MM.1S (cell line): ENCODE data around the gene PIGQ.

Source experiments
- DNase-seq: peaks from one replicate; pipeline ENCODE4 v3.0.0-alpha.2; 2015
- H2AFZ ChIP-seq: fragments of 300-600 bp; sonication (generic); 2 replicates; pipeline ENCODE4 v1.6.0; 2016; ENCODE audit warnings: antibody characterized with exemption, low read length
- H3F3A ChIP-seq: fragments of 300-600 bp; sonication (generic); 2 replicates; pipeline ENCODE4 v1.6.1; 2016; ENCODE audit warnings: mild to moderate bottlenecking, antibody characterized with exemption, low read length, moderate library complexity, mixed read lengths; ENCODE audit not compliant: insufficient read depth
- H3K27ac ChIP-seq: fragments of 300-600 bp; sonication (generic); 2 replicates; pipeline ENCODE4 v1.5.1; 2016; ENCODE audit warnings: mild to moderate bottlenecking, low read length
- H3K27me3 ChIP-seq: fragments of 300-600 bp; sonication (generic); replicated peaks from 2 replicates; pipeline ENCODE4 v1.6.0; 2016; ENCODE audit warnings: low read length; ENCODE audit not compliant: insufficient read depth
- H3K36me3 ChIP-seq: fragments of 300-600 bp; sonication (generic); replicated peaks from 2 replicates; pipeline ENCODE4 v1.6.1; 2016; ENCODE audit warnings: mild to moderate bottlenecking, low read length, mixed read lengths; ENCODE audit not compliant: insufficient read depth
- H3K4me1 ChIP-seq: fragments of 300-600 bp; sonication (generic); 2 replicates; pipeline ENCODE4 v1.6.1; 2016; ENCODE audit warnings: low read length, mixed read lengths
- H3K4me2 ChIP-seq: fragments of 300-600 bp; sonication (generic); 2 replicates; pipeline ENCODE4 v1.6.0; 2016; ENCODE audit warnings: low read depth, low read length
- H3K4me3 ChIP-seq: fragments of 300-600 bp; sonication (generic); 2 replicates; pipeline ENCODE4 v1.5.1; 2016; ENCODE audit warnings: low read length, mixed read lengths
- H3K79me2 ChIP-seq: fragments of 300-600 bp; sonication (generic); 2 replicates; pipeline ENCODE4 v1.6.1; 2016; ENCODE audit warnings: mixed run types, low read length, mixed read lengths
- H3K9ac ChIP-seq: fragments of 300-600 bp; sonication (generic); 2 replicates; pipeline ENCODE4 v1.6.1; 2016; ENCODE audit warnings: low read length, mixed read lengths
- H3K9me2 ChIP-seq: fragments of 300-600 bp; sonication (generic); replicated peaks from 2 replicates; pipeline ENCODE4 v1.6.1; 2016; ENCODE audit warnings: mild to moderate bottlenecking, low read length, mixed read lengths; ENCODE audit not compliant: insufficient read depth
- H3K9me3 ChIP-seq: fragments of 300-600 bp; sonication (generic); replicated peaks from 2 replicates; pipeline ENCODE4 v1.6.1; 2016; ENCODE audit warnings: mild to moderate bottlenecking, low read length, mixed read lengths; ENCODE audit not compliant: insufficient read depth
- H4K20me1 ChIP-seq: fragments of 300-600 bp; sonication (generic); 2 replicates; pipeline ENCODE4 v1.6.1; 2016; ENCODE audit warnings: mild to moderate bottlenecking, low read length, moderate library complexity, mixed read lengths; ENCODE audit not compliant: insufficient read depth
- EZH2 ChIP-seq: fragments of 300-600 bp; sonication (generic); optimal IDR thresholded peaks from 2 replicates; pipeline ENCODE3; 2017; ENCODE audit warnings: low read depth, mild to moderate bottlenecking, antibody characterized with exemption, low read length, mixed read lengths
- EZH2phosphoT487 ChIP-seq: fragments of 300-600 bp; sonication (generic); IDR thresholded peaks from 2 replicates; pipeline ENCODE4 v1.6.1; 2018; ENCODE audit warnings: antibody characterized with exemption, low read length
- TF ChIP-seq, protein P1 (sequence below): fragments of 300-600 bp; sonication (generic); IDR thresholded peaks from 2 replicates; pipeline ENCODE4 v1.5.1; 2016; ENCODE audit warnings: antibody characterized with exemption, low read length, mixed read lengths

Gene PIGQ

GRCh38 chr16:630249-630814 lies 60.6 kb downstream of the PIGQ start:
- H2AFZ ChIP-seq: no peak overlapping the region
- H3K9me3 ChIP-seq: no peaks in the 10 kb centered on the region
- H3K27ac ChIP-seq: no peak overlapping the region
- no peak overlapping the region for H3K4me2 ChIP-seq
- H4K20me1 ChIP-seq: no peaks in the 10 kb centered on the region
- H3K4me1 ChIP-seq: 0 out of 2 replicates have a peak, but pooled peaks cover 3% of the 10 kb centered on the region
- no peaks in the 10 kb centered on the region for H3F3A ChIP-seq
- H3K27me3 ChIP-seq: no peaks in the 10 kb centered on the region
- TF ChIP-seq, protein P1, sequence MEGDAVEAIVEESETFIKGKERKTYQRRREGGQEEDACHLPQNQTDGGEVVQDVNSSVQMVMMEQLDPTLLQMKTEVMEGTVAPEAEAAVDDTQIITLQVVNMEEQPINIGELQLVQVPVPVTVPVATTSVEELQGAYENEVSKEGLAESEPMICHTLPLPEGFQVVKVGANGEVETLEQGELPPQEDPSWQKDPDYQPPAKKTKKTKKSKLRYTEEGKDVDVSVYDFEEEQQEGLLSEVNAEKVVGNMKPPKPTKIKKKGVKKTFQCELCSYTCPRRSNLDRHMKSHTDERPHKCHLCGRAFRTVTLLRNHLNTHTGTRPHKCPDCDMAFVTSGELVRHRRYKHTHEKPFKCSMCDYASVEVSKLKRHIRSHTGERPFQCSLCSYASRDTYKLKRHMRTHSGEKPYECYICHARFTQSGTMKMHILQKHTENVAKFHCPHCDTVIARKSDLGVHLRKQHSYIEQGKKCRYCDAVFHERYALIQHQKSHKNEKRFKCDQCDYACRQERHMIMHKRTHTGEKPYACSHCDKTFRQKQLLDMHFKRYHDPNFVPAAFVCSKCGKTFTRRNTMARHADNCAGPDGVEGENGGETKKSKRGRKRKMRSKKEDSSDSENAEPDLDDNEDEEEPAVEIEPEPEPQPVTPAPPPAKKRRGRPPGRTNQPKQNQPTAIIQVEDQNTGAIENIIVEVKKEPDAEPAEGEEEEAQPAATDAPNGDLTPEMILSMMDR: no peak
- TF ChIP-seq EZH2phosphoT487 (no peak), EZH2 (no peak)
- H3K4me3 ChIP-seq: no peak overlapping the region
- H3K79me2 ChIP-seq: peaks cover 8% of the 10 kb centered on the region
- no peak overlapping the region for H3K9ac ChIP-seq
- no peak for DNase-seq
- H3K36me3 ChIP-seq: no peaks in the 10 kb centered on the region
- H3K9me2 ChIP-seq: no peaks in the 10 kb centered on the region

DNA sequence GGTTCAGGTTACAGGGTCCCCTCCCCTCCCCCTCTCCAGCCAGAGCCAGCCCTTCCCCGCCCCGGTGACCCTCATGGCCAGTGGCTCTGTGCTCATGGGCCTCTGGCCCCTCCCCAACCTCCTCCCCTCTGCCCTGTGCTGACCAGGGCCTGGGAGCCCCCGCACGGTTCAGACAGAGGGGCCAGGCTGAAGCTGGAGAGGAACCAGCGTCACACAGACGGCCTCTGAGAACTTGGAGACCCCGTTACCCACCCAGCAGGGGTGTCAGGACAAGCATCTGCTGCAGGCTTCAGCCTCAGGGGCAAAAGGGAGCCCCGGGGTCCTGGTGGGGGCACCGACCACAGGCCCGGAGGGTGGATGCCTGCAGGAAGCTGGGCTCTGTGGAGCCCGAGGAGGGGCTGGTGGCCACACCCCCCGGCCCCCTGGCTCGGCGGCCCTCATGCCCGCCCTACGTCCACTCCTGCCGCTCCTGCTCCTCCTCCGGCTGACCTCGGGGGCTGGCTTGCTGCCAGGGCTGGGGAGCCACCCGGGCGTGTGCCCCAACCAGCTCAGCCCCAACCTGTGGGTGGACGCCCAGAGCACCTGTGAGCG lies 61.1 kb downstream of the PIGQ start, which contains the start of gene WFIKKN1:
TSS of gene WFIKKN1 (plus strand) at position 171 of the 591 bp plus-strand sequence. CDS start at position 440, 269 bp downstream.
- peaks cover 14% of the 10 kb centered on the region for H3K79me2 ChIP-seq
- H3K27ac ChIP-seq: no peak within 1 kb of the TSS
- no peak within 1 kb of the TSS for H3K4me2 ChIP-seq
- no peak within 1 kb of the TSS for H2AFZ ChIP-seq
- no peak within 1 kb of the TSS for H3K9ac ChIP-seq
- 0 out of 2 replicates have a peak, but pooled peaks cover 3% of the 10 kb centered on the region for H3K4me1 ChIP-seq
- H3K9me3 ChIP-seq: no peaks in the 10 kb centered on the region
- no peak within 1 kb of the TSS for H3K4me3 ChIP-seq
- H4K20me1 ChIP-seq: no peaks in the 10 kb centered on the region
- H3K9me2 ChIP-seq: no peaks in the 10 kb centered on the region
- no peaks in the 10 kb centered on the region for H3K27me3 ChIP-seq
- TF ChIP-seq, protein P1: no peak
- TF ChIP-seq EZH2 (no peak), EZH2phosphoT487 (no peak)
- H3K36me3 ChIP-seq: no peaks in the 10 kb centered on the region
- no peak for DNase-seq
- no peaks in the 10 kb centered on the region for H3F3A ChIP-seq

GRCh38 chr16:631808-632358 lies 62.1 kb downstream of the PIGQ start:
- Histone ChIP-seq H3K4me1 (0 out of 2 replicates have a peak, but pooled peaks cover 3% of the 10 kb centered on the region), H3K9ac (no peak overlapping the region), H3K27ac (no peak overlapping the region), H3K4me3 (no peak overlapping the region), H3K9me2 (no peaks in the 10 kb centered on the region), H3K27me3 (no peaks in the 10 kb centered on the region), H3F3A (peaks cover 3% of the 10 kb centered on the region; the same call in 1 of the 2 replicates), H4K20me1 (no peaks in the 10 kb centered on the region), H3K79me2 (peaks cover 16% of the 10 kb centered on the region), H3K36me3 (no peaks in the 10 kb centered on the region), H3K4me2 (no peak overlapping the region), H3K9me3 (no peaks in the 10 kb centered on the region), H2AFZ (no peak overlapping the region)
- no peak for DNase-seq
- TF ChIP-seq, protein P1: no peak
- TF ChIP-seq EZH2 (no peak), EZH2phosphoT487 (no peak)
